Stimulated activated CD4-positive, alpha-beta T cell treated with anti-CD3 and anti-CD28 coated beads, Interleukin-4, amount 100 ng/mL, for 1 hour (primary cell): ENCODE data around the gene TGFBRAP1.
A peak's percentile ranks its signal among the peaks of the same experiment; 100 is the strongest.
"Not testable (repeated sequence)": the region's sequence is repeated elsewhere in the genome, so short reads cannot be mapped to it uniquely, and the experiment has no call there.

Experiments used
- DNase-seq: peaks from one replicate; pipeline ENCODE4 v3.0.0-alpha.2; 2020

The TGFBRAP1 gene

GRCh38 chr2:105269426-105269825 is 60.1 kb downstream of the TGFBRAP1 start:
- DNase-seq: no peak

GRCh38 chr2:105262651-105263091 is 66.9 kb downstream of the TGFBRAP1 start:
- DNase-seq: no peak

GRCh38 chr2:105261061-105261460 is 68.5 kb downstream of the TGFBRAP1 start:
- no peak for DNase-seq

GRCh38 chr2:105258835-105259350 is 70.6 kb downstream of the TGFBRAP1 start:
- no peak for DNase-seq

- DNase-seq: no peak
Observed at GRCh38 chr2:105257981-105258380, 71.6 kb downstream of the TGFBRAP1 start.

GRCh38 chr2:105256431-105257047 is 73.0 kb downstream of the TGFBRAP1 start:
- no peak for DNase-seq

GRCh38 chr2:105255979-105256378 is 73.6 kb downstream of the TGFBRAP1 start:
- no peak for DNase-seq

GRCh38 chr2:105254531-105255210 is 74.9 kb downstream of the TGFBRAP1 start:
- no peak for DNase-seq

- DNase-seq: no peak
Observed at GRCh38 chr2:105252271-105252670, 77.3 kb downstream of the TGFBRAP1 start.

- not testable (repeated sequence) for DNase-seq
Observed at GRCh38 chr2:105251016-105251648, 78.4 kb downstream of the TGFBRAP1 start.

- no peak for DNase-seq
Observed at GRCh38 chr2:105249891-105250290, 79.6 kb downstream of the TGFBRAP1 start.

- no peak for DNase-seq
Observed at GRCh38 chr2:105249181-105249580, 80.4 kb downstream of the TGFBRAP1 start.

- DNase-seq: no peak
Observed at GRCh38 chr2:105248316-105249070, 81.0 kb downstream of the TGFBRAP1 start.

- no peak for DNase-seq
Observed at GRCh38 chr2:105244451-105244850, 85.1 kb downstream of the TGFBRAP1 start.

GRCh38 chr2:105243961-105244360 is 85.6 kb downstream of the TGFBRAP1 start:
- no peak for DNase-seq

- DNase-seq: no peak
Observed at GRCh38 chr2:105242286-105242993, 87.1 kb downstream of the TGFBRAP1 start.

GRCh38 chr2:105241443-105241842 is 88.1 kb downstream of the TGFBRAP1 start, which contains the start of gene GPR45:
Gene GPR45, plus strand, starts transcription at chr2:105241743. Its CDS starts 116 bp downstream, at chr2:105241859.
- no peak for DNase-seq

- no peak for DNase-seq
Observed at GRCh38 chr2:105239924-105240323, 89.6 kb downstream of the TGFBRAP1 start.

GRCh38 chr2:105238664-105239240 is 90.8 kb downstream of the TGFBRAP1 start:
- DNase-seq: no peak

GRCh38 chr2:105237045-105237765 is 92.3 kb downstream of the TGFBRAP1 start:
- DNase-seq: peak; percentile 27

- no peak for DNase-seq
Observed at GRCh38 chr2:105236060-105236424, 93.5 kb downstream of the TGFBRAP1 start.
